Measurements from ENCODE around the gene PTPRT.

GRCh38 chr20:42192321-42192720, 997.4 kb downstream of the PTPRT start:
- TF ChIP-seq POLR2A (IDR thresholded peaks at IDR 0.05) (no peak), POLR2AphosphoS5 (IDR thresholded peaks at IDR 0.05; ENCODE audit: insufficient read depth in 1 of 2, low read depth in 1 of 2) (no peak), CTCF (IDR thresholded peaks at IDR 0.05) (no peak)
